Kidney glomerular epithelial cell (primary cell): Measurements from ENCODE around the gene ZC3H11A.
"Not testable (repeated sequence)": the region's sequence is repeated elsewhere in the genome, so short reads cannot be mapped to it uniquely, and the experiment has no call there.

Experiments
- DNase-seq: peaks from one replicate; lab custom pipeline; 2025; lab: John Stamatoyannopoulos, UW

Gene ZC3H11A

GRCh38 chr1:203795441-203796235, at the start of gene ZC3H11A, which contains the start of gene ZBED6:
ZC3H11A (plus strand) TSS chr1:203795623; CDS start chr1:203817071, 21,448 bp downstream.
ZBED6 (plus strand) TSS chr1:203795623; CDS start chr1:203797523, 1,900 bp downstream.
- DNase-seq = peak; percentile 95

DNA sequence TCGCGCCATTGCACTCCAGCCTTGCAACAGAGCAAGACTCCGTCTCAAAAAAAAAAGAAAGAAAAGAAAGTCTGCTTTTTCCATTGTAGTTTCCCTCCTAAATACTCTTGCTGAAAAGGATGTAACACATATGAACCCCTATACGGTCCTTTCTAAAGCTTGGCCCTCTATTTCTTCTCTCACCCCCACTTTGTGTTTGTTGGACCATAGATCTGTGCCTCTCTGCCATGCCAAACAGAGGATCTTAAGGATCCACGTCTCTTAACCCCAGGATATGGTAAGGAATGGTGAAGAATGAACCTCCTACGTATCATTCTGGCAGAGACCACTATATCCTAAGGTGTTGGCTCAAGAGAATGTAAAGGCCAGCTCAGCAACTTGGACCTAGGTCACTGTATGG, 49.1 kb upstream of the ZC3H11A start:
- no peak for DNase-seq

GRCh38 chr1:203751051-203751450, 44.4 kb upstream of the ZC3H11A start:
- DNase-seq = no peak

DNA sequence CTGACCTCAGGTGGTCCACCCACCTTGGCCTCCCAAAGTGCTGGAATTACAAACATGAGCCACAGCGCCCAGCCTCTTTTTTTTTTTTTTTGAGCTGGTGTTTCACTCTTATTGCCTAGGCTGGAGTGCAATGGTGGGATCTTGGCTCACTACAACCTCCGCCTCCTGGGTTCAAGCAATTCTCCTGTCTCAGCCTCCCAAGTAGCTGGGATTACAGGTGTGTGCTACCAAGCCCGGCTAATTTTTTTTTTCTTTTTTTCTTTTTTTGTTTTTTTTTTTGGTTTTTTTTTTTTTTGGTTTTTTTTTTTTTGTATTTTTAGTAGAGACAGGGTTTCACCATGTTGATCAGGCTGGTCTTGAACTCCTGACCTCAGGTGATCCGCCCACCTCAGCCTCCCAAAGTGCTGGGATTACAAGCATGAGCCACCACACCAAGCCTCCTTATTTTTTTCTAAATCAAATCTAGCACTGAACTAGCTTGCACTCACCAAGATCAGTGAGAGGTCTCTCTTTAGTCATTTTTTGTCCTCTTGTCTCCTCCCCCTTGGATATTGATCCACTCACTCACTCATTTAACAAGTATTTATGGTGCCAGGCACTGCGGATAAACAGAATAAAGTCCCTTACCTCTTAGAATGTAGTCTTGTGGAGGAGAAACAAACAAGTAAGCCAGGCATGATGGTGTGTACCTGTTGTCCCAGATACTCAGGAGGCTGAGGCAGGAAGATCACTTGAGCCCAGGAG, 43.6 kb upstream of the ZC3H11A start:
- not testable (repeated sequence) for DNase-seq

DNA sequence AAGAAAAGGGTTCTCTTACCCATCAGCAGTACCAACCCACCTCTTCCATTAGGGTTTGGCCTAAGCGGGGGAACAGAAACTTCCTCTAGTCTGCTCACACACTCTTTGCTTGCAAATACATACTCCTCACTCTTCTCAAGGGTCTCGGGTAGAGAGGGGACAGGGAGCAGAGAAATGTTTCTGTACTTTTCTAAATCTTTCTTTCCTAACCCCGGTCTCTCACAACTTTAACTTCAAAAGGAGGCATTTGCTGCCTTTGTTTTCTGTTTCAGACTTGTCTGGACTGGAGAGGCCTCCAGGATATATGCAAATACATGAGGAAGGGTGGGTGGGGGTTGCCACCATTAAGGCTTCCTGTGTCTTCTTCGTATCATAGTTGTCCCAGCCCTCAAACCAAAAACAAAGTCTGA, 41.0 kb upstream of the ZC3H11A start:
- no peak for DNase-seq

DNA sequence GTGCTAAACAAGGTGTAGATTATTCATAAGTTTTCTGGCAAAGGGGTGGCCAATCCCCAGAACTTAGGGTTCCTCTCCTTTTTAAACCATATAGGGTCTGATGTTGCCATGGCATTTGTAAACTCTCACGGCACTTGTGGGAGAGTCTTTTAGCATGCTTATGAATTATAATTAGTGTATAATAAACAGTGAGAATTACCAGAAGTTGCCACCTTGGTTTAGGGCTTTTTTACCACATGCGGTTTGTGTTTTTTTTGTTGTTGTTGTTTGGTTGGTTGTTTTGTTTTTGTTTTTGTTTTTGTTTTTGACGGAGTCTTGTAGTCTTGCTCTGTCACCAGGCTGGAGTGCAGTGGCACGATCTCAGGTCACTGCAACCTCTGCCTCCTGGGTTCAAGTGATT, 39.4 kb upstream of the ZC3H11A start:
- no peak for DNase-seq

DNA sequence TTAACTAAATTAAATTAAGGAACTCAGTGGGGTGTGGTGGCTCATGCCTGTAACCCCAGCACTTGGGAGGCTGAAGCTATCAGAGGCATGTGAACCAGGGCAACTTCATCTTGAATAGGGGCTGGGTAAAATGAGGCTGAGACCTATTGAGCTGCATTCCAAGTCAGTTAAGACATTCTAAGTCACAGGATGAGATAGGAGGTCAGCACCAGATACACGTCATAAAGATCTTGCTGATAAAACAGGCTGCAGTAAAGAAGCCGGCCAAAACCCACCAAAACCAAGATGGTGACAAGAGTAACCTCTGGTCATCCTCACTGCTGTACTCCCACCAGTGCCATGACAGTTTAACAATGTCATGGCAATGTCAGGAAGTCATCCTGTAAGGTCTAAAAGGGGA, 36.7 kb upstream of the ZC3H11A start:
- DNase-seq = not testable (repeated sequence)

DNA sequence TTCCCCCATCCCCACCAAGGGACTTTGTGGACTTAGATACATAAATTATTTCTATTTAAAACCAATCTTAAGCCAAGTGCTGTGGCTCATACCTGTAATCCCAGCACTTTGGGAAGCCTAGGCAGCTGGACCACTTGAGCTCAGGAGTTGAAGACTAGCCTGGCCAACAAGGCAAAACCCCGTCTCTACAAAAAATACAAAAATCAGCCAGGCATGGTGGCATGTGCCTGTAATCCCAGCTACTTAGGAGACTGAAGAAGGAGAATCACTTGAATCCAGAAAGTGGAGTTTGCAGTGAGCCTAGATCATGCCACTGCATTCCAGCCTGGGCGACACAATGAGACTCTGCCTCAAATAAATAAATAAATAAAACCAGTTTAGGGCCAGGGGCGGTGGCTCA, 34.9 kb upstream of the ZC3H11A start:
- DNase-seq = no peak

- DNase-seq = not testable (repeated sequence)
These were observed 33.5 kb upstream of the ZC3H11A start for GRCh38 chr1:203761958-203762357.

DNA sequence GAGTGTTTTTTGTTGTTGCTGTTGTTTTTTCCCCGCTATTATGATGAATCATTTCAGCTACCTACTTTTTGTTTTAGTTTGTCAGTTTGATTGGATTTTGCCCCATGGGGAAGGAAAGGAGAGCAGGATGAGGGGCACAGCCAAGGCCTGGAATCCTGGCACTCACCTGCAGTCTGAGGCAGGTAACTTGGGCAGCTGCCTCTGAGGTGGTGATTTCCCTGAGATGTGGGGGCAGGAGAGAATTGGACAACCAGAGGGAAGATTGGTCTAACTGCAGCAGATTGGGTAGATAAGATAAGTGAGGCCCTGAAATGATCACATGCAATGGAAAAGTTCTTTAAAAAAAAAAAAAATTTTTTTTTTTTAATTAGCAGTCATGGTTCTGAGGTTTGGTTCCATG, 31.9 kb upstream of the ZC3H11A start:
- DNase-seq = no peak

DNA sequence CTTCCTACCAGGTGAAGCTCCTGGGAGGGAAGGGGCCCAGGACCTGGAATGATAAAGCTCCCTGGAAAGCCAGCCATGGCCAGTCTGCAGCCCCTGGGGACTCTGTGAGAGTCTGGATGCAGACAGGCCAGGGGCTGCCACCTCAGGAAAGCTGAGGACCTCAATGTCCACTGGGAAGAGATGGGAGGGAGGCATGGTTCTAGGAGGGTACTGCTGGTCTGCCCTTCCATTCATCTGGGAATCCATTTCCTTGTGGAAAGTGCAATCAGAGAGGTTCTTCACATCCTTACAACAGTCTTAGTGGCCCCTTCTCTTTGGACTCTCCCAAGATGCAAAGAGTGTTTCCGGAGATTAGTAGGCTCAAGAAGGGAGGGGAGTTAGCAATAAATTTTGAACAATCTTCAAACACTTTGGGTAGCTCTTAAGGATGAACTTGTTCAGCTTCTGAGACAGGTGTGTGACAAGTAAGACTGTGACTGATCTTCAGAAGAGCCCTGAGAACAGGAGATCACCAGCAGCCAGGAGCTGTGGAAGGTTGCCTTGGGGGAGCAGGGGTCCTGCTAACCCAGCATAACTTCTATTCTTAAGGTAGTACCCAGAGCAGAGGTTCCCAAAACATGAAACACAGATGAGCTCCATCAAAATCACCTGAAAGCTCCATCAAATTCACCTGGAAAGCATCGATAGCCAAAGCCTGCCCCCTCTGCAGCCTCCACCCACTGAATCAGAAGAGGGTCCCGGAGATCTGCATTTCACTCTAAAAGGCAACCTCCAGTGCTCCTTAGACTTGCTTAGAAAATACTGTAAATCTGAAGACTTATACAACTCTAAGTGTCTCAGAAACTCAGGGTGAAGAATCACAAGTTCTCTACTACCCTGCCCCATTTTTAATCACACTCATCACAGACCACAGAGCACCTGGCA, 31.1 kb upstream of the ZC3H11A start:
- no peak for DNase-seq

DNA sequence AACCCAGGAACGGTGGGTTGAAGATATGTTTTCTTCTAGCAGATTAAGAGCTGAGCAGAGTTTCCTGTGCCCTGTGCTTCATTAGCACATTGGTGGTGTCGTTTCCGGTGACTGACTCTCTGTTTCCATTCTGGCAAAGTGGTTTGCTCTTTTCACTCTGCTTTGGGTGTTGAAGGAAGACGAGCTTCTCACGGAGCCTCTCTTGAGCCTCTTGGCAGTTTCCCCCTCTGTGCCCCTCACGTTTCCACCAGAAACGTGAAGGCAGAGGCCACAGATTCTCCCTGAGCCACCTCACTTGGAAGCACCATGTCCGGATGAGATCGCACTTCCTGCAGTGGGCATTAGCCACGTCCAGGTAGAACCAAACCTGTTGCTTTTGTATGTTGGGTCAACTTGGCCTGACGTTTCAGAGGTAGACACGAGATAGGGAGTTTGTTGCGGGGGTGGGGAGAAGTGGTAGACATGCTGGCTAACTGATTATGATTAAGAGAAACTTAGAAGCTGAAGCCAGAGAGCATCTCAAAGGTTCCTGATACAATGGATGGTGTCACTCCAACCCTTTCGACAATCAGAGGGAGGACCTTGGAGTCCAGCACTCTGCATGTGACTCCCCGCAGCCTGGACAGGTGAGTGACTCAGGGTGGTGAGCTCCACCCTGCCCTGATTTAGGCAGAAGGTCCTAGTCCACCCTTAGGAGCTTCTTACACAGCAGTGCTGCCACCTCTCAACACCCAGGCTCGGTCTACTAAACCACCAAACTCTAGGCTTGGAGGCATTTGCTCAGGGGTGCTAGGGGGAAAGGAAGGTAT, 30.2 kb upstream of the ZC3H11A start, which contains the start of gene LAX1:
LAX1 (plus strand) TSS at position 155 of the 809 bp plus-strand sequence; CDS start at position 538, 383 bp downstream.
- no peak for DNase-seq

DNA sequence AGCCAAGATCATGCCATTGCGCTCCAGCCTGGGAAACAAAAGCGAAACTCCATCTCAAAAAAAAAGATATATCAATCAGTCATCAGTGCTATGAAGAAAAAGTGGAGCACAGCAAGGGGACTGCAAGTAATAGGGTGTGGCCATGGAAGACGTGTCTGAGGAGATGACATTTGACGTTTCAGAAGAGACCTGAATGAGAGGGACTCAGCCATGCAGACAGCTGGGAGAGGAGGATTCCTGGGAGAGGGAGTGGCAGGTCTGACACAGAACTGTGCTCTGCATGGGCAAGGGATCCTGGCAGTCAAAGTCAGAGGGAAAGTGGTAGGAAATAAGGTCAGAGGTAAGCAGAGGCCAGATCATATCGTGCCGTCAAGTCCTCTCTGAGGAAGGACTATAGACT, 27.2 kb upstream of the ZC3H11A start:
- no peak for DNase-seq

DNA sequence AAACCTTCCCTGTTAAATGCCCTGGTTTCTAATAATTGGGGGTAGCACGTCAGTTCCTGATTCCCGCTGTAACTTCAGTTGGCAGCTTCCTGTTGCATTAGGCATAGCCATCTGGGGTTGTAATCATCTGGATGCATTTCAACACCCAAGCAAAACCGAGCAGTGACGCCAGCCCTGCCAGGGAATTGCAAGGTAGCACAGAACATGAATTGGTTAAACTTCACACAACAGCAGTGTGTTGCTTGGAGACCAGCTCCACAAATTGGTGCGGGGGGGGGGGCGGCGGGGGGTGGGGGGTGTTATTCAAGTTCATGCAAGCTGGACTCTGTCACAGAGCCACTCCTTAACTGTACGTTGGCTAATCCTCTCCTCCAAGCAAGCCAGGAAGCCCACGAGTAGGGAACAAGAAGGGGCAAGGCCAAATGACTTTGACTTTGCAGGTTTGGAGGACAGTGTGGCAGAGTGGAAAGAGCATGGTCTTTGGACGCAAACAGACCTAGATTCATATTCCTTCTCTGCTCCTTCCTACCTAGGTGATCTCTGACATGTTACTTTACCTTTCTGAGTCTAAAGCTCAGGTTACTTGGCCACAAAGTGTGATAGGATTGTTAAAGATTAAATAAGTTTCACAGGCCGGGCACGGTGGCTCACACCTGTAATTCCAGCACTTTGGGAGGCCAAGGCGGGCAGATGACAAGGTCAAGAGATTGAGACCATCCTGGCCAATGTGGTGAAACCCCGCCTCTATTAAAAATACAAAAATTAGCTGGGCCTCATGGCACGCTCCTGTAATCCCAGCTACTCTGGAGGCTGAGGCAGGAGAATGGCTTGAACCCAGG, 25.7 kb upstream of the ZC3H11A start:
- peak; percentile 44 for DNase-seq

DNA sequence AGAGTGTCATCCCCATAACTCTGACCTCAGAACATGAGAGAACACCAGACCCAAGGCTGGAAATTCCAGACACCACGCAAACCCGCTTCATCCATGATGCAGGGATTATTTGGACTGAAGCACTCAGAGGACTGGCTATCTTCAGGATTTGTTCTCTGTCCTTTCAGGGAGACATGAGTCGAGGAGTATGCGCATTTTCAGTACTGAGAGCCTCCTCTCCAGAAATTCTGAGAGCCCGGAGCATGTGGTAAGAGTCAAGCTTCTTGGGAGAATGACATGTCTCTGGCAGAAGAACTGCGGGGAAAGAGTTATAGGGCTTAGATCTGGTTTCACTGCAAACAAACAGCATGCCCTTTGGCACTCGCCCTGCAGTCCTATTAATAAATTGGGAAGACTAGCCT, 23.5 kb upstream of the ZC3H11A start:
- no peak for DNase-seq

GRCh38 chr1:203772836-203773235, 22.6 kb upstream of the ZC3H11A start:
- no peak for DNase-seq

DNA sequence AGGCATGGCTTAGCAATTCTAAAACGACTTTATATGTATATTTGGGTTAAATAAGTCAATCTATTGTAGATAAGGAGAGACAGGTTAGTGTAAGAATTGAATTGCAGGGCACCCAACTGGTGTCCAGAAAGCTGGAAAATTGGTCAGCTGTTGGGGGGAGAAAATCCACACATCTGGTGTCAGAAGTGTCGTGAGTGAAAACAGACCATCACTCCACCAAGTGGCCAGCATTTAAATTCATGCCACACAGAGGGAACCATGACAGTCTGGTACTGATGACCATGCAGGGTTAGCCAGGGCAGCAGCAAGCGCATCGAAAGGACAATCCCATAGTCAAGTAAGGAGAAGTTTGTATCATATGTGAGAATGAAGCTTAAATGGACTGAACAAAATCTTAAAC, 18.8 kb upstream of the ZC3H11A start:
- no peak for DNase-seq

GRCh38 chr1:203777596-203777995, 17.8 kb upstream of the ZC3H11A start:
- no peak for DNase-seq

GRCh38 chr1:203778146-203778545, 17.3 kb upstream of the ZC3H11A start:
- DNase-seq = no peak

GRCh38 chr1:203778789-203779188, 16.6 kb upstream of the ZC3H11A start:
- no peak for DNase-seq
